ENCODE data around the gene DRAXIN. TPM values are rescaled to one million over a fixed set of nuclear protein-coding genes. Genes with fewer than 3 reads are reported as not detected.

DRAXIN gene
- total RNA-seq, 1 donor from 2014 or later = 0.59 TPM

DNA sequence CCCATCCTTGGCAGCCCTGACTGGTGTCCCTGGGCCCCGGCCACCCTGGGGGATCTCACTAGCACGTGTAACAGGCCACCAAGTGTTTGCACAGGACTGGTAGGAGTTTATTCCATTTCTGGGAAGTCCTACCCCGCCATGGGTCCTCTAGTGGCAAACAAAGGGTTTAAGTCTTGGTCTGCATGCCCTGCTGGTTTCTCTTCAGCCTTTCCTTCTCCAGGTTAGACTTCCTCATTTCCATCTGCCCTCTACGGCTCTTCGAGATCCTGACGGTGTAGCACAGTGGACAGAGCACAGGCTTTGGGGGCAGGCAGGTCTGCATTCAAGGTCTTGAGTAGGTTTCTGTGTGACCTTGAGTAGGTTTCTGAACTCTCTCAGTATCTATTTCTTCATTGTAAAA lies 47.3 kb downstream of the DRAXIN start:
- DNase-seq = no peak

DNA sequence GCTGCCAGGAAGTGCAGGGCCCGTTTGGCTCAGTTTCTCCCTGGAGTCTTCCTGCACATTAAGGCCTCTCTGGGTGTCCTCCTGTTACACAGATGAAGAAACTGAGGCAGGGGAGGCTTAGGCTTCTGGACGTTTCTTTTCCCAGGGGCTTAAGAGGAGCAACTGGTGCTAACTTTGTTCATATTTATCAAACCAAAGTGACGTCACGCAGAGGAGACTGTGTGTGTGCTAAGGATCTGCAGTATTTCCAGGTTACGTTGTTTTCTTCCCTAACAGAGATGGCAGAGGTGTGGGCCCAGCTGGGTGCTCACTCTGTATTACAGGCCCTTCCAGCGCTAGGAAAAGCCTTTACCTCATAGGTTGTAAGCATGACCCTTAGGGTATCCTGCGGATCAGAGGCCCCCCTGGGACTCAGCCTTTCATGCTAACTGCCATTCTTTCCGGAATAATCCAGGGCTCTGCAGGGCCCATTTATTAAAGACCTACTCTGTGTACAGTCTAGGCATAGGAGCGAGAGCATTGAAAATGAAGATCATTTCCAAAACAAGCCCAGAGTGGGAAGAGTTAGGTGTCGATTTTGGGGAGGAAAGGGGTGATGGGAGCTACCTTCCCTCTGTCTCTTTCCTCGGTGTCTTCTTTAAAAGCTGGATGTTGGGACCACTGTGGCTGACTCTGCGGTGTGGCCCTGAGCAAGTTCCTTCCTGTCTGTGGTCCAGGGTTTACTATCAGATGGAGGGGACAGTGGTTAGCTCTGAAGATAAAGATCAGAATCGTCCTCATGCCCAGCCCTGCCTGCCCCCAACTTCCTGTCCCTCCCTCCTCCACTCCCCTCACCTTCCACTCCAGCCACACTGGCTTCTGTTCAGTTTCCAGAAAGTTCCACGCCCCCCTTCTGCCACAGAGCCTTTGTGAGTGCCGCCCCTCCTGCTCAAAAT lies 49.0 kb downstream of the DRAXIN start:
- no peak for DNase-seq

DNA sequence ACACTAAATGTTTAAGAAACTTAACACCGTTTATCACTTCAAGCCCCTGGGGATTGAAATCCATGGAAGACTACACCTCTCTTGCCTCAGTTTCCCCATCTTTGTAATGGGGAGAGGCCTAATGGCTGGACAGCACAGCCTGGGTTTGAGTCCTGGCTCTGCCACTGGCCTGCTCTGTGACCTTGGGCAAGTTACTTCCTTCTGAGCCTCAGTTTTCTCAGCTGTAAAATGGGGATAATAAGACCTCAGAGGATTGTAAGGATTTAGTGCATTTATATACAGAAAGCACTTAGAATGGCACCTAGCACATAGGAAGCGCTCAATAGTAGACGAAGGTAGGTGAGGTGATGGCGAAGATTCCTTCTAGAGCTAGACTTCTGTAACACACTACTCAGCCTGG lies 50.0 kb downstream of the DRAXIN start:
- no peak for DNase-seq

DNA sequence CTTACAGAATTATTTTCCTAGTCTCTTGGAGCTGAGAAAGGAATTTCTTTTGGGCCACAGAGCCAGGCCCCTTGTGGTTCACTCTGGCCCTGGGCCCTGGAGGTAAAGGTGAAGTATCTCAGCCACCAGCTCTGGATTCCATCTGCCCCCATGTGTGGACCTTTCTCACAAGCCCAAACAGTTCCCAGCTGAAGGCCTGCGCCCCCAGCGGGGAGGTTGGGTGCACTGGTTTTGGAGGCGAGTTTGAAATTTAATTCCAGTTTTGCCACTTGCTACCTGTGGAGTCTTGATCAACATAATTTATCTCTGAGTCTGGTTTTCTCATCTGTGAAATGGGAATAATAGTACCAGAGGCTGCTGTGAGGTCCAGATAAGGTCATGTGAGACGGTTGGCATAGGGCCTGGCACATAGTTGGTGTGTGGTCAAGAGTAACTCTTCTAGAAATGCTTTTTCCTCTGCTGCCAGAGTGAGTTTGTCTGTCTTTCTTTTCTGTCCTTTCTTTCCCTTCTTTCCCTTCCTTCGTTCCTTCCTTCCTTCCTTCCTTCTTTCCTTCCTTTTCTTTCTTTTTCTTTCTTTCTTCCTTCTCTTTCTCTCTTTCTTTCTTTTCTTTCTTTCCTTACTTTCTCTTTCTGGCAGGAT lies 50.5 kb downstream of the DRAXIN start:
- DNase-seq = no peak

DNA sequence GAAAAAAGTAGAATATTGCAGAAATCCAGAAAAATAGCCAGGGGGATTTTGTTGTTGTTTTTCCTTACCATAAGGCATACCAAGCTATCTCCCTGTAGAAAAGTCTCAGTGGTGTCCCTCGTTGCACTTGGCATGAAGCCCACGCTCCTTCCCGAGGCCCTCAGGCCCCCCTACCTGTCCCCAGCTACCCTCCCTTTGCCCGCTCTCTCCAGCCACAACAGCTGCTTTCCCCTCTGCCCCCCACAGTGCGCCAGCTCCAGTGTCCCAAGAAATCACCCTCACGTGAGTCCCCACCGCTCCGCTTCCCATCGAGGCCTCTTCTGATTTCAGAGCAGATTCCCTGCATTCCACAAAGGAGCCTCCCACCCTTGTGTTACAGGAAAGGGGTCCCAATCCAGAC lies 52.8 kb downstream of the DRAXIN start:
- DNase-seq = no peak

DNA sequence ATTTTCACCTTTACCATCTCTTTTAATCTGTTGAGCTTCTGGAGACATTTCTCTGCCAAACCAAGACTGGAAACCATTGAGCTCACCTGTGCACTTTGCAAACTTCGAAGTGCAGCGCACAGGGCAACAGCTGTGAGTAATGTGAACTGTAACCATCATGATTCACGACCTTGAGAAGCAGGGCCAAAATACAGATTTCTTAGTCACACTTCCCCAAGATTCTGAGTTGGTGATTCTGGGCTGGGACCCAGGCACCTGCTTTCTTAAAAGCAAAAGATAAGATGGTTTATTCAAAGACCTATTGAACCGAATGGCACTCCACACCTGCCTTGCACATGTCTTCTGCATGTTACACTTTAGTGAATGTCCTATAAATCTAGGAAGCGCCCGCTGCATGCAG lies 54.6 kb downstream of the DRAXIN start:
- DNase-seq = no peak

DNA sequence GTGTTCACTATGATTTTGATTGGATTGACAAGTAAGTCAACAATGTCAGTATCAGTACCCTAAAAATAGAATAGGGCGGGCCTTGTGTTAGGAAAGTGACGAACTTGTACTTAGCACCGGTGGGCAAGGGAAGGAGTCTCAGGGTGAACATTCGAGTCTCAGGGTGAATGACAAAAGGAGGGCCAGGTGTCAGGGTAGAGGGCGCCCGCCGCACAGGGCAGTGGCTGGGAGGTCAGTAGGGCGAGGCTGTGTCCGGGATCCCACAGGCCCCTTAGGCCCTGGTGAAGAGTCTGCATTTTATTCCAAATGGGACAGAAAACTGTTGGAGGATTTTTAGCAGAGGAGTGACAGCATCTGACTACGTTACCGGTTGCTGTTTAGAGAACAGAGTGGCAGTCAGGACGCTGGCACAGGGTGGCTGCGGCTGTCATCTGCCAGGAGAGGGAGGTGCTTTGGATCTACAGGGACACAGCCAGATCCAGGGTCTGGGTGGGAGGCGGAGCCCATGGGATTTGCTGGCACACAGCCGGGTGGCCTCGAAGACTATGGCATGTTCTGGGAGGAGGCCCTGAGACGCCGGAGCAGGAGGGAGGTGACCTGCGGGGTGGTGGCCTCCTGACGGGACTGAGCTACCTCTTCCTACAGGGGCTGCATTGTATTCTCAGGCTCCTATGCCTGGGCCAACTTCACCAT lies 55.4 kb downstream of the DRAXIN start:
- no peak for DNase-seq

DNA sequence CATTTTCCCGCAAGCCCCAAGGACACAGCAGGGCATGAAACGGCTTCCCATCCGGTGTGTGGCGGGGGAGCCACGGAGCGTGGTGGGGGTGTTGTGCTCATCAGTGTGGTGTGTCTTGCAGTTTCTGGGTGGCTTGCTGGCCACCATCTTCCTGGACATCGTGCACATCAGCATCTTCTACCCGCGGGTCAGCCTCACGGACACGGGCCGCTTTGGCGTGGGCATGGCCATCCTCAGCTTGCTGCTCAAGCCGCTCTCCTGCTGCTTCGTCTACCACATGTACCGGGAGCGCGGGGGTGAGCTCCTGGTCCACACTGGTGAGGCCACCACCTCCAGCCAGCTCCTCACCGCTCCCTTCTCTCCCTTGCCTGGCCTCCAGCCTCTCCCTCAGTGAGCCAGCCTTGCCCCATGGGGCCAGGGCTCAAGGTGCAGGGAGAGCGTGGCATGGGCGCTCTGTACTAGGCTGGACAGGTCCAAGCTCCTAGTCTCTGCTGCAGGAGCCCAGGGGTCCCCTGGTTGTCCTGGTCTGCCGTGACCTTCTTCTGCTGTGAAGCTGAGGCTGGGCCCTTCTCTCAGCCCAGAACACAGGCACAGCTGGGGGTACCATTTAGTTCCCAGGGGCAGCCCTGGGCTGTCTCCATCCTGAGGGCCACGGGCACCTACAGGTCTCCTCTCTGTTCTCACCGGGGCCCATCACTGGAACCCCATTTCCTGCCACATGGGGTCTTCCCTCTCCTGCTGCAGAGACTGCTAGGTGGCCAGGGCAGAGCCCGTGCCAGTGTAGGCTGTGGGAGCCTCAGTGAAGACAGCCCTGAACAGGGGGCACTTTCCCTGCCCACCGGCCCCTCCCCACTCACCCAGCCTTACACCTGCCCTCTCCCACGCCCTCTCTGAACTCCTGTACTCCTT lies 57.0 kb downstream of the DRAXIN start:
- no peak for DNase-seq

DNA sequence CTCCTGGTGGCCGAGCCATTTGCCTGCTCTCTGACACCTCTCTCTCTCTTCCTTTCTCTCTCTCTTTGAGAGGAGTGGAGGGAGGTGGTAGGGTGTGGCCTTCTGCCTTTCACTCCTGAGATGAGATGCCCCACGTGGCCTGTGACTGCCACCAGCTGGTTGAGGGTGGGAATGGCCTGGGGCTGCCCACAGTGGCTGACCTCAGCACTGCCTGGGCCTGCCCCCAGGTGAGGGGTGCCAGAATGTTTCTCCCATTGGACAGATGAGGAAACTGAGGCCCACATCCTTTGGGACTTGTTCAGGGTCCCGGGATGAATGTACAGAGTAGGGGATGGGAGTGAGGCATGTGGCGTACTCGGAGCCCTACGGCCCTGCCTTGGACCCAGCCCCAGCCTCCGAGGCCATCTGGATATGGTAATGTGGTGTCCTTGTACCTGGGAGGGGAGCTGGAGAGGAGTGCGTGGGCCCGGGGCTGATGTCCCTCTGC lies 57.7 kb downstream of the DRAXIN start:
- DNase-seq = no peak

DNA sequence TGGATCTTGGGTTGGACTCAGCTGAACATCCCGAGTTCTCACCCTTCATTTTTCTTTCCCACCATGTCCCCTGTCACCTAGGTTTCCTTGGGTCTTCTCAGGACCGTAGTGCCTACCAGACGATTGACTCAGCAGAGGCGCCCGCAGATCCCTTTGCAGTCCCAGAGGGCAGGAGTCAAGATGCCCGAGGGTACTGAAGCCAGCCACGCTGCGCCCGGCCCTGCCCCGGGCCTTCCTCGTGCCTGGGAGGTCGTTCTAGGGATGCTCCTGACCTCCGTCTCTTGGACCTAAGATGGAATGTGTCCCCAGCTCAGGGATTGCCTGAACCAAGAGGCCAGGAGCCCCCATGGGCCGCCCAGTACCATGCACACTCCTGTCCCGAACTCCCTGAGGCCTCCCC lies 58.5 kb downstream of the DRAXIN start:
- DNase-seq = no peak

DNA sequence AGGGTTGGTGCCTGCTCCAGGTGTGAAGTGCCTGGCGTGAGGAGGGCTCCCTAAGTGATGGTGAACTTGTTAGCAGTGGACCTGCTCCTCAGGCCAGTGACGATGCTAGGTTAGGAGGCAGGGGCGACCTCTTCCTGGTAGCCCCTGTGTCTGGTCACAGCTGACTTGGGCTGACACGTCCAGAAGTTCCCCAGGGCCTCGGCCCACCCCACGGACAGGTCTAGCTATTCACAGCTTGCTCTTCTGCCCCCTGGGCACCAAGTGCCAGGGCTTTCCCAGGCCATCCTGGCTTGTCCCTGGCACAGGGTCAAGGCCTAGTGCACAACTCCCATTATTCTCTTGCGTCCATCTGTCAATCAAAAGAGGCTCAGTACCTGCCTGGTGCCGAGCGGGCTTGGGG lies 59.6 kb downstream of the DRAXIN start:
- DNase-seq = no peak

DNA sequence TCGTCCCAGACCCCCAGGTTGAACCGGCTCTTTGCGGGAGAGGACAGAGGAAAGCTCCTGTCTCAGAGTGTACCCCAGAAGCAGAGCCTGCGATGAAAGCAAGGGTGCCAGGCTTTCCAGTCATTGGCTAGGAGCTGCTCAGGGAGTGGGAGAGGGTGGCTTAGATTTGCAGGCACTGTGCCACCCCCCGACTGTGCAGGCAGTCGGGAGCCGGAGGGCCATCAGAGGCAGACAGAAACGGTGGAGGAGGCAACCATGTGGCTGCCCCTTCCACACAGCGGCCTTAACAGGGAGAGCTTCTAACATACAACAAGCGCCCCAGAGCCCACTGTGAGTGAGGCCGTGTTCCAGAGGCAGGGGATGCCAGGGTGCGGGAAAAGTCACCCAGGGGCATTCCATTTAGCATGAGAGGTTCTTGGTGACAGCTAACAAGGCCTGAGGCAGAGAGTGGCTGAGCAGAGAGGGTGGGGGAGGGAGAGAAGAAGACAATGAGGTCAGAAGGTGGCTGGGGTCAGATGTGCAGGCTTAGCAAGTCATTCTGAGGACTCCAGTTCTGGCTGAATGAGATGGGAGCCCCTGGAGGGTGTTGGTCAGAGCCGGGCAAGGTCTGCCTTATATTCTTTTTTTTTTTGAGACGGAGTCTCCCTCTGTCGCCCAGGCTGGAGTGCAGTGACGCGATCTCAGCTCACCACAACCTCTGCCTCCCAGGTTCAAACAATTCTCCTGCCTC lies 61.0 kb downstream of the DRAXIN start:
- no peak for DNase-seq

DNA sequence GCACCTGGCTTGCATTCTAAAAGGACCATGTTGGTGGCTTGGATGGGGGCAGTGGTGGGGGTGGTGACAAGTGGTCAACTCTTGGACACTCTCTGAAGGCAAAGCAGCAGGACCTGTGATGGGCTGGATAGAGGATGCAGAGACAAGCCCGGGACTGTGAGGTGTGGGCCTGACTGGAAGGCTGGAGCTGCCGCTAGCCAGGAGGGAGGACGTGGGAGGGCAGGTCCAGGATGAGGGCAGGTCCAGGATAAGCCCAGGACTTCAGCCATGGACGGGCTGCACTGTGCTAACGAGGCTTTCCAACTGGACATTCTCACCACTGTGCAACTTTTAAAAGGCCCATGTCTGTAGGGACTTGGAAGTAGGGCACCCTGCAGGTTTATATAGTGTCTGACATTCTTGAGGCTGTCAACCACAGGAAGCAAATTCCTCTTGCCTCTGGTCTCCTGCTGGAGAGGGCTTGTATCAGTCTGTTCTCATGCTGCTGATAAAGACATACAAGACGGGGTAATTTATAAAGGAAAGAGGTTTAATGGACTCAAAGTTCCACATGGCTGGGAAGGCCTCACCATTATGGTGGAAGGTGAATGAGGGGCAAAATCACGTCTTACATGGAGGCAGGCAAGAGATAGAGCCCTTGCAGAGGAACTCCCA lies 62.2 kb downstream of the DRAXIN start:
- no peak for DNase-seq

DNA sequence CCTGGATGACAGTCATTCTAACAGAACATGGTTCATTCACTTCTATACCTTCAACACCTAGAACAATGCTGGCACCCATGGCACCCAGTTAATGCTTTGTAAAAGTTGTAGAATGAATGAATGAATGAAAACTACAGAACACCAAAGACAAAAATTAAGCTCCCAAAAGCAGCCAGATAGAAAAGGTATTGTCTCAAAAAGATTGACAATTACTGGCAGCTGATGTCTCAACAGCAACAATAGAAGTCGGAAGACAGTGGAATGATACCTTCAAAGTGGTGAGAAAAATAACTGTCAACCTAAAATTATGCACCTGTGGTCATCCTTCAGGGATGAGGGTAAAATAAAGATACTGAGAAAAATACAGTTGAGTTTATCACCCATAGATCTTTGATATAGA lies 65.5 kb downstream of the DRAXIN start:
- no peak for DNase-seq

DNA sequence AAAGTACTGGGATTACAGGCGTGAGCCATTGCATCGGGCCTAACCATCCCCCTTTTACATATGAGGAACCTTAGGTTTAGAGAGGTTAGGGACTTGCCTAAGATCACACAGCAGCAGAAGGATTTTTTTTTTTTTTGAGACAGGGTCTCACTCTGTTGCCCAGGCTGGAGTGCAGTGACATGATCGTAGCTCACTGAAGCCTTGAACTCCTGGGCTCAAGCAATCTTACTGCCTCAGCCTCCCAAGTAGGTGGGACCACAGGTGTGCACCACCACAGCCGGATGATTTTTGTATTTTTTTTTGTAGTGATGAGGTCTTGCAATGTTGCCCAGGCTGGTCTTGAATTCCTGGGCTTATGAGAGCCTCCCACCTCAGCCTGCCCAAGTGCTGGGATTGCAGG lies 68.3 kb downstream of the DRAXIN start:
- no peak for DNase-seq

DNA sequence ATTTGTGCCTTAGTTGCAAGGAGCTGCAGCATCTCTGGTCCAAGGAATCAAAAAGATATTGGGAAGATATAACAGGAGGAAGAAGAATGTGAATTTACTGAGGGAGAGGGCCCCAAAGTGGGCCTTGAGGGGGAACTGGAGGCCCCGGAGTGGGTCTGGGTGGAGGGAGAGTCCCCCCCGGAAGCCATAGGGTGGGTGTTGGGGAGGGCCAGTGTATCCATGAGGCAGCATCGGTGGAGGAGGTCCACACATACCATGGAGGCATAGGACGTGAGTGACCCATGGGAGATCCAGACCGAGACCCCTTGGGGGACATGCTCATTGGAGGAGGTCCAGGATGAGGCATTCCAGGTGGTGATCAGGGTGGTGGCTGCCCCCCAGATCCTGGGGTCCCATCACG lies 69.8 kb downstream of the DRAXIN start:
- DNase-seq = no peak

DNA sequence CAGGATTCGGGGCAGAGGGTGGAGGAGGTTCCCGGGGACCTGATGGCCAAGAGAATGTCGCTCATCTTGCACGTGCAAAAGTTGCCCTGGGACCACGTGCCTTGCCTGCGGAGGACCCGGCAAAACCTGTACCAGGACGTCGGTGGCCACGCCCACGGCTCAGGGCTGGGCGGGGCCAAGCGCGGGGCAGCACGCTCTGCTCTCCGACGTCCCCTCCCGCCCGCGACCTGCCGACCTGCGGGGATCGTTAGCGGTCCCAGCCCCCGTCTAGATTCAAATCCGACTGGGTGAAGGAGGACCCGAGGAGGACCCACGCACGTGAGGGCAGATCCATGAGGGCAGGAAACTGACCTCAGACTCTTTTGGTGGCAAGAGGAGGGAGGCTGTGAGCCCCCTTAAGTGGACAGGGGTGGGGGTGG lies 70.5 kb downstream of the DRAXIN start, which contains the start of gene C1orf167:
TSS of gene C1orf167 (plus strand) at position 206 of the 419 bp plus-strand sequence. CDS start 2,208 bp downstream, outside the sequence.
- DNase-seq = no peak

DNA sequence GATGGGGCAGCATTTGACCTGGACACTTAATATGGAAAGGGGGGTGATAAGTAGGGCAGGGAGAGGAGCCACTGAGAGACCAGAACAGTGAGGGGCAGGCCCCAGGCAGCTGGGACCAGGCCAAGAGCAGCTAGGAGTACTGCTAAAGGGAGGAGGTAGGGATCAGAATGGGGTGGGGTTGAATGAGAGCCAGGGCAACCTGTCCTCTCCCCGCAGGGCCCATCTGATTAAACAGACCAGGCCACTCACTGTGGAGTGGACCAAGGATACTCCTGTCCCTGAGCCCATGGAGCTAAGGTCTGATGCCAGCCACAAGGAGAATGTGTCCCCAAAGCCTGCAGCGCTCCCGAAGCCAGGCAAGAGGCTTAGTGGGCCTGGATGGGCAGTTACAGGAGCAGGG lies 72.6 kb downstream of the DRAXIN start:
- DNase-seq = no peak

DNA sequence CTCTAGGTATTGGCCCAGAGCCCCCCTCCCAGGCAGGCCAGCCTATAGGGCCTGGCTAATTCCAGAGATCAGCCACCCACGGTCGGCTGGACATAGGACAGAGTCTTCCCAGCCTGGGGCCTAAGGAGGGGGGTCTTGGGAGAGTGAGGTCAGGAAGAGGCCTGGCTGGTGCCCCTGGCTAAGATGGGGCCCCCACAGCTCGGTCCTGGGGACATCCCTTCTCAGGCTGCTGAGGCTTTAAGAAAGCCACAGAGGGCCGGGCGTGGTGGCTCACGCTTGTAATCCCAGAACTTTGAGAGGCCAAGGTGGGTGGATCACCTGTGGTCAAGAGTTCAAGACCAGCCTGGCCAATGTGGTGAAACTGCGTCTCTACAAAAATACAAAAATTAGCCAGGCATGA lies 73.0 kb downstream of the DRAXIN start:
- no peak for DNase-seq

DNA sequence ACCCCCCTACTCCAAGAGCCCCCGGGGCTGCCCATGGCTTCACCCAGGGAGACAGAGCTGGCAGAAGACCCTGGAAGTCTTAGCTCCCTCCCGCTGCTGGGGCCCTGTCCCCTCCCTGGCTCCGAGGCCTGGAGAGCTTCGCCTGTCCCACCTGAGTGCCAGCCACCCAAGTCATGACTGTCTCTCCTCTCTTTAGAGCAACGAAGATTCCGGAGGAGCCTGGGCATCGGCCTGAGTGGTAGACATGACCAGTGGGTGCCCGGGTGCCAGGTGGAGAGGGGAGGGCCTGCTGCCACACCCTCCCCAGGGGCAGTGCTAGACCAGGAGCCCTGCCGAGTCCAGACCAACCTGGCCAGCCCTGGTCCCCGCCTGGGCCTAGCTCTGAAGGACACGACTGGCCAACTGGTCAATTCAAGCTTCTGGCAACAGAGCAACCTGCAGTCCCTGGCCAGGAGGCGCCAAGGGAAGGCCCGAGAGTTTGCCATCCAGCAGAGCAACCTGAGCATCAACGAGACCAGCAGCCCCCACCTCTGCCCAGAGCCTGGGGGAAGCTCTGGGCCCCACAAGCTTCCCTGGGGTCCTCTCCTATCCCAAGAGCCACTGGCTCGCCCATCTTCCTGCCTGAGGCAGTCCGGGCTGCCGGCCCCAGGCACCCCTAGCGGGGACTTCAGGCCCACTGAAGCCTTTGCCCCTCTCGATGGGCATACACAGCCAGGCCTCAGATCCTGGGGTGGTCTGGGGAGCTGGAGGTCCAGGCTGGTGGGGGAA lies 74.3 kb downstream of the DRAXIN start:
- DNase-seq = no peak
